Osteocyte (in vitro differentiated cells): ENCODE results near the gene GRIK5. TPM values are rescaled to one million over a fixed set of nuclear protein-coding genes. Genes with fewer than 3 reads are reported as not detected.
A peak's percentile ranks its signal among the peaks of the same experiment; 100 is the strongest.

Experiments
- DNase-seq: peaks from one replicate; pipeline ENCODE4 v3.0.0; 2021; ENCODE audit warnings: mixed read lengths; ENCODE audit not compliant: unreplicated experiment; ENCODE audit errors: extremely low spot score
- H3K27ac Mint-ChIP-seq: one replicate; pipeline ENCODE4 v1.8.0; 2021; ENCODE audit warnings: mild to moderate bottlenecking, mixed read lengths; ENCODE audit not compliant: unreplicated experiment
- H3K27me3 Mint-ChIP-seq: one replicate; pipeline ENCODE4 v1.8.0; 2021; ENCODE audit warnings: mixed read lengths; ENCODE audit not compliant: unreplicated experiment
- H3K36me3 Mint-ChIP-seq: one replicate; pipeline ENCODE4 v1.8.0; 2021; ENCODE audit warnings: mixed read lengths; ENCODE audit not compliant: unreplicated experiment
- H3K4me1 Mint-ChIP-seq: one replicate; pipeline ENCODE4 v1.8.0; 2021; ENCODE audit warnings: mixed read lengths; ENCODE audit not compliant: unreplicated experiment
- H3K4me3 Mint-ChIP-seq: one replicate; pipeline ENCODE4 v1.8.0; 2021; ENCODE audit warnings: mild to moderate bottlenecking, moderate library complexity, mixed read lengths; ENCODE audit not compliant: unreplicated experiment
- H3K9me3 Mint-ChIP-seq: one replicate; pipeline ENCODE4 v1.8.0; 2021; ENCODE audit warnings: mixed read lengths; ENCODE audit not compliant: unreplicated experiment
- CTCF ChIP-seq: fragments of 200-600 bp; sonication (generic); IDR thresholded peaks from 2 replicates; pipeline ENCODE4 v1.5.0; 2021; ENCODE audit warnings: antibody characterized with exemption, mild to moderate bottlenecking, moderate library complexity
- total RNA-seq: library from RNA; stranded (reverse); gene quantifications from 2 replicates; pipeline ENCODE4 v1.2.1, GENCODE V29; 2021

The GRIK5 gene
- total RNA-seq, 1 donor from 2014 or later: 0.38 TPM

- no peak for TF ChIP-seq CTCF
- Mint-ChIP-seq H3K36me3 (no peaks in the 10 kb centered on the region), H3K9me3 (no peaks in the 10 kb centered on the region), H3K27me3 (no peaks in the 10 kb centered on the region), H3K27ac (no peak overlapping the region), H3K4me3 (no peak overlapping the region), H3K4me1 (peaks cover 49% of the 10 kb centered on the region)
- no peak for DNase-seq
Observed at GRCh38 chr19:42115219-42115618, 45.2 kb upstream of the GRIK5 start.

DNA sequence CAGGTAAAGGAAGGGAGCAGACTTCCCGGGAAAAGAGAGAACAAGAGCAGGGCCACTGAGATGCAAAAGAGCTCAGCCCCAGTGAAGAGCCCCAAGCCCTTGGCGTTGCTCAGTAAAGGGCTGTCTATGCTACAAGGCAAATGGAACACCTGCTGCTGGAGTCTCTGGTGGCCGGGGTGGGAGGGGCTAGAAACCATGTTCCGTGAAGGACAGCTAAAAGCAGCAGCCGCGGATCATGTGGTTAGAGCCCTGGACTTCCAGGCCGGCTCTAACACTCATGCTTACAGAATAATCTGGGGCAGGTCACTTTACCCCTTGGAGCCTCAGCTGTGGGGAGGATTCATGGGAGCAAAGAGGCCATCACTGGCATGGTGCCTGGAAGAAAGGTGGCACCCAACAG lies 44.4 kb upstream of the GRIK5 start:
- Mint-ChIP-seq H3K4me1 (peaks cover 49% of the 10 kb centered on the region), H3K27ac (peak overlapping the region; percentile 93), H3K27me3 (no peaks in the 10 kb centered on the region), H3K36me3 (no peaks in the 10 kb centered on the region), H3K4me3 (no peak overlapping the region), H3K9me3 (no peaks in the 10 kb centered on the region)
- DNase-seq: no peak
- TF ChIP-seq CTCF: no peak

- Mint-ChIP-seq H3K36me3 (no peaks in the 10 kb centered on the region), H3K4me3 (peak overlapping the region; percentile 27), H3K4me1 (peaks cover 50% of the 10 kb centered on the region), H3K9me3 (no peaks in the 10 kb centered on the region), H3K27ac (peak overlapping the region; percentile 93), H3K27me3 (no peaks in the 10 kb centered on the region)
- peak; percentile 52 for TF ChIP-seq CTCF
- no peak for DNase-seq
Observed at GRCh38 chr19:42113641-42114348, 43.8 kb upstream of the GRIK5 start.

DNA sequence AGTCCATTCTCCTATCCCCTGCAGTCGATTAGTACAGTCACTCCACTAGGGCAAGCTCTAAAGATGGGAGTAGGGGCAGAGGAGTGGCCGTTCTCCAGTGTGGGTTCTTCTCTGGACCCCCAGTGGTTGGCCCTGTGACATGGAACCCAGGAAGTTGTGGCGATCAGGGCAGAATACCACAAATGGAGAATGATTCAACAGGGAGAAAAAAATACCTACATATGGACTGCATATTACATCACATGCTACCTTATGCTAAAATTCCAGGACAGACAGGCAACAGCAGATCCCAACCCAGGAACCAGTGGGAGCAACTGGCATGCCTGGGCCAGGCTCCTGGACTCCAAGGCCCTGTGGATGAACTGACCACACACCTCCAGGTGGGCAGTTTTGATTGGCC lies 41.8 kb upstream of the GRIK5 start:
- Mint-ChIP-seq H3K4me3 (no peak overlapping the region), H3K4me1 (peaks cover 51% of the 10 kb centered on the region)
- no peak for DNase-seq

DNA sequence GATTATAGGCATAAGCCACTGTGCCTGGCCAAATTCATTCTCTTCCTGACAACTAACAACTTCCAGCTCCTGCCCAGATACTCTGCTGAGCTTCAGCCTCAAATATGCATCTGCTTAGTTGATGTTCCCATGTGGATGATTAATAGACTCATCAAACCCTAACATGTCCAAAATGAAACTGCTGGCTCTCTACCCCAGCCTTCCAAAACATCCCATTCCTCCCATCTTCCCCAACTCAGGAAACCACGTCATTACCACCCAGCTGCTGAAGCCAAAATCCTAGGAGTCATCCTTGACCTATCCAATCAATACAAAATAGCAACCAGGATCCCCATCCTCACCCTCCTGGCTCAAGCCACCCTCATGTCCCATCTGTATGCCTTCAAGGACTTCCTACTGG lies 41.4 kb upstream of the GRIK5 start:
- peaks cover 51% of the 10 kb centered on the region for H3K4me1 Mint-ChIP-seq
- H3K27ac Mint-ChIP-seq: peak overlapping the region; percentile 93
- no peak for DNase-seq
- H3K27me3 Mint-ChIP-seq: no peaks in the 10 kb centered on the region
- H3K36me3 Mint-ChIP-seq: no peaks in the 10 kb centered on the region
- TF ChIP-seq CTCF: no peak
- H3K9me3 Mint-ChIP-seq: no peaks in the 10 kb centered on the region
- H3K4me3 Mint-ChIP-seq: no peak overlapping the region

More for the DNA sequence above, 41.8 kb upstream of the GRIK5 start:
- no peaks in the 10 kb centered on the region for H3K36me3 Mint-ChIP-seq
- TF ChIP-seq CTCF: no peak
- H3K27ac Mint-ChIP-seq: peak overlapping the region; percentile 93
- H3K27me3 Mint-ChIP-seq: no peaks in the 10 kb centered on the region
- H3K9me3 Mint-ChIP-seq: no peaks in the 10 kb centered on the region
